Type B pancreatic cell (in vitro differentiated cells): Measurements from ENCODE around the gene BNIP3. TPM values are rescaled to one million over a fixed set of nuclear protein-coding genes. Genes with fewer than 3 reads are reported as not detected.

Source experiments
- DNase-seq: peaks from one replicate; pipeline ENCODE4 v3.0.0; 2021; ENCODE audit warnings: mixed read lengths; ENCODE audit not compliant: unreplicated experiment; ENCODE audit errors: extremely low spot score
- H3K27ac Mint-ChIP-seq: 2 replicates; pipeline ENCODE4 v1.8.0; 2021; ENCODE audit warnings: mild to moderate bottlenecking, mixed read lengths
- H3K27me3 Mint-ChIP-seq: 2 replicates; pipeline ENCODE4 v1.8.0; 2021; ENCODE audit warnings: mixed read lengths
- H3K36me3 Mint-ChIP-seq: 2 replicates; pipeline ENCODE4 v1.8.0; 2021; ENCODE audit warnings: mixed read lengths
- H3K4me1 Mint-ChIP-seq: one replicate; pipeline ENCODE4 v1.8.0; 2021; ENCODE audit warnings: mixed read lengths; ENCODE audit not compliant: unreplicated experiment
- H3K4me3 Mint-ChIP-seq: 2 replicates; pipeline ENCODE4 v1.8.0; 2021; ENCODE audit warnings: mild to moderate bottlenecking, mixed read lengths
- H3K9me3 Mint-ChIP-seq: 2 replicates; pipeline ENCODE4 v1.8.0; 2021; ENCODE audit warnings: mixed read lengths
- CTCF ChIP-seq: fragments of 200-600 bp; sonication (generic); conservative IDR thresholded peaks from 2 replicates; pipeline ENCODE4 v1.5.0; 2021; ENCODE audit warnings: antibody characterized with exemption, mild to moderate bottlenecking
- total RNA-seq: library from RNA; stranded (reverse); gene quantifications from 2 replicates; pipeline ENCODE4 v1.2.1, GENCODE V29; 2021; ENCODE audit warnings: low replicate concordance

The BNIP3 gene
- total RNA-seq, 1 donor from 2014 or later: 30.2 TPM

- Mint-ChIP-seq H3K27ac (no peak overlapping the region), H3K9me3 (no peaks in the 10 kb centered on the region), H3K4me3 (no peak overlapping the region), H3K27me3 (peaks cover 37% of the 10 kb centered on the region), H3K36me3 (no peaks in the 10 kb centered on the region), H3K4me1 (no peaks in the 10 kb centered on the region)
- no peak for DNase-seq
- no peak for TF ChIP-seq CTCF
Measured at GRCh38 chr10:132007681-132008080, 26.0 kb upstream of the BNIP3 start.

GRCh38 chr10:132006966-132007365 is 25.2 kb upstream of the BNIP3 start:
- no peaks in the 10 kb centered on the region for H3K36me3 Mint-ChIP-seq
- H3K27me3 Mint-ChIP-seq: peaks cover 40% of the 10 kb centered on the region
- no peaks in the 10 kb centered on the region for H3K9me3 Mint-ChIP-seq
- H3K27ac Mint-ChIP-seq: no peak overlapping the region
- no peak for DNase-seq
- no peak for TF ChIP-seq CTCF
- H3K4me3 Mint-ChIP-seq: no peak overlapping the region
- H3K4me1 Mint-ChIP-seq: no peaks in the 10 kb centered on the region

- Mint-ChIP-seq H3K27ac (no peak overlapping the region), H3K4me3 (no peak overlapping the region), H3K36me3 (no peaks in the 10 kb centered on the region), H3K27me3 (peaks cover 28% of the 10 kb centered on the region), H3K9me3 (no peaks in the 10 kb centered on the region), H3K4me1 (peaks cover 6% of the 10 kb centered on the region)
- DNase-seq: no peak
- no peak for TF ChIP-seq CTCF
Measured at GRCh38 chr10:132005147-132005546, 23.4 kb upstream of the BNIP3 start.

GRCh38 chr10:132004052-132004451 is 22.3 kb upstream of the BNIP3 start:
- peaks cover 6% of the 10 kb centered on the region for H3K4me1 Mint-ChIP-seq
- H3K36me3 Mint-ChIP-seq: no peaks in the 10 kb centered on the region
- H3K27me3 Mint-ChIP-seq: peaks cover 18% of the 10 kb centered on the region
- H3K27ac Mint-ChIP-seq: no peak overlapping the region
- DNase-seq: no peak
- no peak for TF ChIP-seq CTCF
- no peaks in the 10 kb centered on the region for H3K9me3 Mint-ChIP-seq
- H3K4me3 Mint-ChIP-seq: no peak overlapping the region

GRCh38 chr10:132003282-132003924 is 21.7 kb upstream of the BNIP3 start:
- TF ChIP-seq CTCF: no peak
- Mint-ChIP-seq H3K4me1 (peaks cover 6% of the 10 kb centered on the region), H3K9me3 (no peaks in the 10 kb centered on the region), H3K27me3 (peaks cover 13% of the 10 kb centered on the region), H3K27ac (no peak overlapping the region), H3K4me3 (no peak overlapping the region), H3K36me3 (no peaks in the 10 kb centered on the region)
- DNase-seq: no peak

GRCh38 chr10:132002004-132002403 is 20.3 kb upstream of the BNIP3 start:
- Mint-ChIP-seq H3K27me3 (peaks cover 11% of the 10 kb centered on the region), H3K4me1 (peaks cover 19% of the 10 kb centered on the region), H3K4me3 (no peak overlapping the region), H3K9me3 (no peaks in the 10 kb centered on the region), H3K36me3 (no peaks in the 10 kb centered on the region), H3K27ac (no peak overlapping the region)
- no peak for TF ChIP-seq CTCF
- DNase-seq: no peak
